Loucy (cell line): ENCODE data around the gene OSGIN1.

Experiments
- CTCF ChIP-seq: fragments of 200-600 bp; sonication (generic); conservative IDR thresholded peaks from 2 replicates; pipeline ENCODE4 v1.5.1; 2014; ENCODE audit warnings: mild to moderate bottlenecking, antibody characterized with exemption, low read length
- EZH2phosphoT487 ChIP-seq: fragments of 200-600 bp; IDR thresholded peaks from 2 replicates; pipeline ENCODE4 v1.6.1; 2018; ENCODE audit warnings: antibody characterized with exemption, mild to moderate bottlenecking, moderate library complexity, borderline replicate concordance

- TF ChIP-seq CTCF = no peak
- no peak for TF ChIP-seq EZH2phosphoT487
Measured at GRCh38 chr16:84007965-84008364, 54.9 kb downstream of the OSGIN1 start.
